Stomach (tissue), 9 donors: ENCODE results near the gene DCTPP1. TPM values are rescaled to one million over a fixed set of nuclear protein-coding genes. Genes with fewer than 3 reads are reported as not detected.
A peak's percentile ranks its signal among the peaks of the same experiment; 100 is the strongest.

Source experiments
- DNase-seq, 2 donors: peaks; one replicate each; pipeline versions ENCODE4 v3.0.0 to v3.0.0-alpha.2; 2013 to 2019
- H3K27ac ChIP-seq, 5 donors: fragments of 200-600 bp in 4 of 5; sonication (generic) in 4 of 5; one replicate each; pipeline ENCODE4 v1.5.1; 2013 to 2019; ENCODE audit warnings: mild to moderate bottlenecking in 1 of 5, moderate library complexity in 1 of 5
- H3K27me3 ChIP-seq, 3 donors: fragments of 200-600 bp; sonication (generic); one replicate each; pipeline ENCODE4 v1.5.1; 2017 to 2019; ENCODE audit warnings: mixed run types in 1 of 3
- H3K36me3 ChIP-seq, 4 donors: fragments of 200-600 bp; sonication (generic); 1 replicate in 3 of 4; 2 replicates in 1 of 4; pipeline ENCODE4 v1.5.1; 2016 to 2019
- H3K4me1 ChIP-seq, 4 donors: fragments of 200-600 bp; sonication (generic); one replicate each; pipeline ENCODE4 v1.5.1; 2016 to 2019
- H3K4me3 ChIP-seq, 4 donors: fragments of 200-600 bp; sonication (generic) in 3 of 4; one replicate each; pipeline ENCODE4 v1.5.1; 2016 to 2019; ENCODE audit warnings: mild to moderate bottlenecking in 1 of 4
- H3K9me3 ChIP-seq, 4 donors: fragments of 200-600 bp; sonication (generic); one replicate each; pipeline ENCODE4 v1.5.1; 2016 to 2019
- CTCF ChIP-seq, 7 experiments: fragments of 450-650 bp in 4 of 7; fragments of 200-600 bp in 3 of 7; sonication (generic) in 3 of 7; IDR thresholded peaks; one replicate each; pipeline ENCODE4 v1.5.1; 2016 to 2019; ENCODE audit warnings: antibody characterized with exemption in 7 of 7, control low read depth in 2 of 7, mild to moderate bottlenecking in 1 of 7
- EP300 ChIP-seq: sonication (generic); formaldehyde crosslinking; IDR thresholded peaks from one replicate; pipeline ENCODE4 v1.6.1; 2017; ENCODE audit warnings: antibody characterized with exemption
- POLR2A ChIP-seq, 4 donors: fragments of 450-650 bp; IDR thresholded peaks; one replicate each; pipeline ENCODE4 v1.6.1; 2016; ENCODE audit warnings: antibody characterized with exemption in 4 of 4, control low read depth in 2 of 4, mild to moderate bottlenecking in 1 of 4, moderate library complexity in 1 of 4
- POLR2AphosphoS5 ChIP-seq, 3 donors: sonication (generic); formaldehyde crosslinking; IDR thresholded peaks; one replicate each; pipeline ENCODE4 v1.6.1; 2016; ENCODE audit warnings: antibody characterized with exemption in 3 of 3
- WGBS, 5 donors: extraction: QIAGEN DNeasy Blood & Tissue Kit in 3 of 5; methylation state at CpG; one replicate each; pipeline versions ENCODE4 v1.1.5 to v1.1.7; 2013 to 2018; 5-methylcytosine and 5-hydroxymethylcytosine counted together
- intact Hi-C: fragments of 100-400 bp; cut with DNase I; formaldehyde crosslinking; loops from one replicate; pipeline ENCODE4 v1.15.1; 2023; ENCODE audit warnings: low total_unique reads
- polyA plus RNA-seq, 3 donors: library from polyadenylated mRNA; stranded (reverse); fragments of 200-250 nt; gene quantifications; one replicate each; pipeline ENCODE4 v1.2.3, GENCODE V29; 2013
- total RNA-seq, 5 donors: library from RNA; depleted of rRNA; stranded (reverse); fragments of >200 nt; gene quantifications; one replicate each; pipeline versions ENCODE4 v1.1.0 to v1.2.3, GENCODE V29; 2014 to 2016
- donor health status: healthy with polysubstance abuse.
- donor health status: Bipolar disorder and iron deficiency.
- donor health status: healthy.

Gene DCTPP1
- total and polyA plus RNA-seq, 8 donors: 15.5 to 50.2 (median 35.9) TPM; not detected in 1

- H3K36me3 ChIP-seq: peaks cover 5 to 29% (median 28%) of the 10 kb centered on the region in 4 donors
- WGBS, 5 donors: 0 to 5% (median 0%) methylated on average over 11 of the region's 11 CpGs
- no peak for TF ChIP-seq EP300
- no peak for TF ChIP-seq POLR2A (IDR thresholded peaks at IDR 0.05)
- TF ChIP-seq POLR2AphosphoS5 (IDR thresholded peaks at IDR 0.05): no peak
- no peak for TF ChIP-seq CTCF (IDR thresholded peaks at IDR 0.05)
- intact Hi-C loops: no loop called here
- peaks cover 9 to 25% (median 25%) of the 10 kb centered on the region in 4 donors for H3K4me1 ChIP-seq
- no peaks in the 10 kb centered on the region for H3K27me3 ChIP-seq
- DNase-seq: no peak
- H3K4me3 ChIP-seq: peak overlapping the region; percentile 69 to 82 (median 74)
- no peaks in the 10 kb centered on the region for H3K9me3 ChIP-seq
- peak overlapping the region; percentile 83 to 90 (median 85) for H3K27ac ChIP-seq
These were observed 482 bp downstream of the DCTPP1 start for GRCh38 chr16:30429418-30429677.

- no peak for TF ChIP-seq EP300
- no peak for TF ChIP-seq POLR2A (IDR thresholded peaks at IDR 0.05)
- no peak for TF ChIP-seq POLR2AphosphoS5 (IDR thresholded peaks at IDR 0.05)
- no peak for TF ChIP-seq CTCF (IDR thresholded peaks at IDR 0.05)
- H3K36me3 ChIP-seq: peaks cover 18 to 42% (median 41%) of the 10 kb centered on the region in 4 donors
- intact Hi-C loops: no loop called here
- H3K27me3 ChIP-seq: no peaks in the 10 kb centered on the region
- H3K27ac ChIP-seq: peak overlapping the region in 1 of 5 donors; percentile 85
- H3K4me1 ChIP-seq: peaks cover 9 to 25% (median 25%) of the 10 kb centered on the region in 4 donors
- H3K4me3 ChIP-seq: no peak overlapping the region
- DNase-seq: no peak
- no peaks in the 10 kb centered on the region for H3K9me3 ChIP-seq
- 87 to 92% (median 91%) methylated on average over 4 of the region's 4 CpGs for WGBS, 5 donors
These were observed 1.8 kb downstream of the DCTPP1 start for GRCh38 chr16:30428055-30428454.

GRCh38 chr16:30421010-30421409 is 8.8 kb downstream of the DCTPP1 start:
- WGBS, 5 donors: 72 to 77% (median 76%) methylated on average over 5 of the region's 5 CpGs
- H3K4me1 ChIP-seq: peaks cover 7 to 21% (median 16%) of the 10 kb centered on the region in 4 donors
- H3K9me3 ChIP-seq: no peaks in the 10 kb centered on the region
- intact Hi-C loops: no loop called here
- H3K27me3 ChIP-seq: no peaks in the 10 kb centered on the region
- peaks cover 23 to 60% (median 56%) of the 10 kb centered on the region in 4 donors for H3K36me3 ChIP-seq
- no peak for TF ChIP-seq CTCF (IDR thresholded peaks at IDR 0.05)
- TF ChIP-seq POLR2A (IDR thresholded peaks at IDR 0.05): no peak
- no peak for TF ChIP-seq EP300
- no peak for TF ChIP-seq POLR2AphosphoS5 (IDR thresholded peaks at IDR 0.05)
- no peak for DNase-seq
- H3K27ac ChIP-seq: no peak overlapping the region
- no peak overlapping the region for H3K4me3 ChIP-seq

- Histone ChIP-seq H3K4me1 (peaks cover 7 to 16% (median 16%) of the 10 kb centered on the region in 4 donors), H3K9me3 (no peaks in the 10 kb centered on the region), H3K27ac (peak overlapping the region; percentile 84 to 96 (median 94)), H3K27me3 (no peaks in the 10 kb centered on the region), H3K4me3 (peak overlapping the region; percentile 62 to 65 (median 64)), H3K36me3 (peaks cover 9 to 47% (median 36%) of the 10 kb centered on the region in 4 donors)
- TF ChIP-seq EP300 (no peak), CTCF (IDR thresholded peaks at IDR 0.05) (no peak), POLR2A (IDR thresholded peaks at IDR 0.05) (no peak), POLR2AphosphoS5 (IDR thresholded peaks at IDR 0.05) (no peak)
- 54 to 63% (median 59%) methylated on average over 27 to 31 of the region's 31 CpGs for WGBS, 5 donors
- DNase-seq: no peak
- intact Hi-C loops: loop anchor here (10.0 kb wide), 1 partner anchor 54 kb away; no protein-coding TSS in a partner anchor
These were observed 11.3 kb downstream of the DCTPP1 start for GRCh38 chr16:30418350-30419181.
